Fibroblast of lung (primary cell): ENCODE measurements around the gene DNMT3L.
"Not testable (repeated sequence)": the region's sequence is repeated elsewhere in the genome, so short reads cannot be mapped to it uniquely, and the experiment has no call there.

Experiments used
- CTCF ChIP-seq, 2 donors: IDR thresholded peaks in 1 of 2; conservative IDR thresholded peaks in 1 of 2; 1 replicate in 1 of 2; 2 replicates in 1 of 2; pipeline ENCODE4 v1.5.1; 2011 to 2012; ENCODE audit warnings: low read length in 2 of 2, control low read depth in 1 of 2, inconsistent platforms in 1 of 2, low read depth in 1 of 2, mild to moderate bottlenecking in 1 of 2
- EZH2 ChIP-seq: IDR thresholded peaks from 2 replicates; pipeline ENCODE4 v1.5.1; 2012; ENCODE audit warnings: low read length, control low read depth, mild to moderate bottlenecking; ENCODE audit errors: missing control alignments

GRCh38 chr21:44211574-44211973 lies 50.1 kb downstream of the DNMT3L start:
- not testable (repeated sequence) for TF ChIP-seq CTCF (conservative IDR thresholded peaks at IDR 0.05 in 1 of 2, IDR thresholded peaks at IDR 0.05 in 1 of 2; ENCODE audit: low read depth in 1 of 2, low read length in 2 of 2); EZH2
